GM12891 (cell line): ENCODE results near the gene ZBTB42.

Experiments
- POLR2A ChIP-seq: IDR thresholded peaks from 2 replicates; pipeline ENCODE4 v1.6.1; 2011; ENCODE audit warnings: low read depth, low read length, control low read depth
- POLR2AphosphoS5 ChIP-seq: IDR thresholded peaks from 2 replicates; pipeline ENCODE4 v1.6.1; 2011; ENCODE audit warnings: low read depth, low read length, control low read depth
- SPI1 ChIP-seq: IDR thresholded peaks from 2 replicates; pipeline ENCODE4 v1.6.1; 2011; ENCODE audit warnings: low read depth, low read length, control low read depth
- TAF1 ChIP-seq: IDR thresholded peaks from 2 replicates; pipeline ENCODE4 v1.6.1; 2011; ENCODE audit warnings: low read depth, low read length, control low read depth

- TF ChIP-seq POLR2A = no peak
- TF ChIP-seq POLR2AphosphoS5 = no peak
- TF ChIP-seq SPI1 = no peak
- TF ChIP-seq TAF1 = no peak
Measured at GRCh38 chr14:104758981-104759969, 41.6 kb upstream of the ZBTB42 start.
